ENCODE data around the gene APP. TPM values are rescaled to one million over a fixed set of nuclear protein-coding genes. Genes with fewer than 3 reads are reported as not detected.
A peak's percentile ranks its signal among the peaks of the same experiment; 100 is the strongest.

The APP gene
- total RNA-seq, 1 experiment from 2014 or later = 266 TPM

DNA sequence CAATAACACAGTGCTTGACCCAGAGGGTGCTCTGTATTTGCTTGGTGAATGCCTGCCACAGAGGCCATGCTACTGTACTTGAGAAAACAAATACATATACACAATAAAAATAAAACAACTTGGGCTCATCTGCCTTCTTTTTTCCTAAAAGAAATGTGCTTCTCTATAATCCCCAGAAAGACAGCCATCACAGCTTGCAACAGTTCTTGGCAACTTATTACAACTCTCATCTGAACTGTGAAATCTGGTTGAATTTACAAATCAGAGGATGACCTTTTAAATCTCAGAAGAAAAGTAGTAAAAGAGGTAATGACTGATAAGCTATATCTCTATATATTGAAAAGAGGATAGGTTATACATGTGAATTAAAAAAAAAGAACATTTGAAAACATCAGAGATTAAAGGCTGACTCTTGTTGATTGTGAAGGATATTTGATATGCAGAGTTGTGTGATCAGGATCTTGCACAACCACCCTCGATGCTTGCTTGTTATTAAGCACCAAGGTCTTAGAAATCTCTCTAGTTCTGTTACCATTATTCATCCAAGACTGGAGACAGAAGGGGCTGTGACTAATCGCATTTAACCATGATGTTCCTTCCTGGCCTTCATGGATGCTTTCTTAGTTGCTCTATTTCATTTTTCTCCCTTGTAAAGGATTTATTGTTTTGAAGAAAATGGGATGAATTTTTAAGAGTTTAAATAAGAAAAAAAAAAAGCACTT is 213.4 kb downstream of the APP start:
- no peak for TF ChIP-seq EZH2 (IDR thresholded peaks at IDR 0.05; ENCODE audit: low read length, unreplicated experiment)
- TF ChIP-seq, protein P1, sequence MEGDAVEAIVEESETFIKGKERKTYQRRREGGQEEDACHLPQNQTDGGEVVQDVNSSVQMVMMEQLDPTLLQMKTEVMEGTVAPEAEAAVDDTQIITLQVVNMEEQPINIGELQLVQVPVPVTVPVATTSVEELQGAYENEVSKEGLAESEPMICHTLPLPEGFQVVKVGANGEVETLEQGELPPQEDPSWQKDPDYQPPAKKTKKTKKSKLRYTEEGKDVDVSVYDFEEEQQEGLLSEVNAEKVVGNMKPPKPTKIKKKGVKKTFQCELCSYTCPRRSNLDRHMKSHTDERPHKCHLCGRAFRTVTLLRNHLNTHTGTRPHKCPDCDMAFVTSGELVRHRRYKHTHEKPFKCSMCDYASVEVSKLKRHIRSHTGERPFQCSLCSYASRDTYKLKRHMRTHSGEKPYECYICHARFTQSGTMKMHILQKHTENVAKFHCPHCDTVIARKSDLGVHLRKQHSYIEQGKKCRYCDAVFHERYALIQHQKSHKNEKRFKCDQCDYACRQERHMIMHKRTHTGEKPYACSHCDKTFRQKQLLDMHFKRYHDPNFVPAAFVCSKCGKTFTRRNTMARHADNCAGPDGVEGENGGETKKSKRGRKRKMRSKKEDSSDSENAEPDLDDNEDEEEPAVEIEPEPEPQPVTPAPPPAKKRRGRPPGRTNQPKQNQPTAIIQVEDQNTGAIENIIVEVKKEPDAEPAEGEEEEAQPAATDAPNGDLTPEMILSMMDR (conservative IDR thresholded peaks at IDR 0.05; ENCODE audit: low read depth, low read length) = no peak
- TF ChIP-seq EZH2phosphoT487 (IDR thresholded peaks at IDR 0.05; ENCODE audit: borderline replicate concordance, low read length) = no peak
- Histone ChIP-seq H3K27me3 (ENCODE audit: low read length) (no peaks in the 10 kb centered on the region), H2AFZ (ENCODE audit: low read length) (no peak overlapping the region), H3K4me3 (ENCODE audit: low read length) (no peak overlapping the region), H3K9me3 (ENCODE audit: low read length) (no peaks in the 10 kb centered on the region), H3K9me2 (replicated peaks; ENCODE audit: low read length) (no peaks in the 10 kb centered on the region), H3K79me2 (ENCODE audit: low read length) (0 out of 2 replicates have a peak, but pooled peaks cover under 1% of the 10 kb centered on the region), H3K9ac (ENCODE audit: low read length) (no peak overlapping the region), H3K4me2 (ENCODE audit: low read length) (no peak overlapping the region), H4K20me1 (ENCODE audit: low read length) (no peaks in the 10 kb centered on the region), H3K4me1 (ENCODE audit: insufficient read depth, low read length) (peaks cover 25% of the 10 kb centered on the region), H3F3A (ENCODE audit: low read length, unreplicated experiment) (peaks cover 5% of the 10 kb centered on the region), H3K36me3 (ENCODE audit: low read depth, low read length) (peaks cover 23% of the 10 kb centered on the region; the same call in 1 of the 2 replicates), H3K27ac (ENCODE audit: low read length) (no peak overlapping the region)
- intact Hi-C loops (cut with micrococcal nuclease) = no loop called here
- ATAC-seq (no peak), DNase-seq (peak; percentile 36)
- CTCF ChIA-PET = no interaction called here
- no TSS peak for BruUV-seq (replicated peaks)
- POLR2A ChIA-PET (ENCODE audit: unreplicated experiment) = no interaction called here

DNA sequence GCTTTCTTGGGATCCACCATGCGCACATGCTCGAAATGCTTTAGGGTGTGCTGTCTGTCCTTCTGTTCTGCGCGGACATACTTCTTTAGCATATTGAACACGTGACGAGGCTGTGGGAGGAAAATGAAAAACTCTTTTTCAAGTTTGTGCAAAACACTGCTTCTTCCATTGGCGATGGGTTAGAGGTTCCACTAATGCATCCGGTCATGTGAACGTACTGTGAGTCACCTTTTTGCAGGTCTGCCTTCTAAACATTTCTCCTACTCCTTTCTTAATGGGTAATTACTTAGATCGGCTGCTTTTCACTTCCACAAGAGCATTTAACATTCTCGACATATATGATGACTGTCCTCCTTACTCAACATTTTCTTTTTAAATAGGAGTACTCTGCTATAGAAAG is 214.9 kb downstream of the APP start:
- H3K9me2 ChIP-seq (replicated peaks; ENCODE audit: low read length) = no peaks in the 10 kb centered on the region
- no peak overlapping the region for H3K4me3 ChIP-seq (ENCODE audit: low read length)
- no peaks in the 10 kb centered on the region for H3K27me3 ChIP-seq (ENCODE audit: low read length)
- DNase-seq (no peak), ATAC-seq (no peak)
- intact Hi-C loops (cut with micrococcal nuclease) = no loop called here
- peaks cover 25% of the 10 kb centered on the region for H3K4me1 ChIP-seq (ENCODE audit: insufficient read depth, low read length)
- TF ChIP-seq EZH2 (IDR thresholded peaks at IDR 0.05; ENCODE audit: low read length, unreplicated experiment) (no peak), EZH2phosphoT487 (IDR thresholded peaks at IDR 0.05; ENCODE audit: borderline replicate concordance, low read length) (no peak)
- TF ChIP-seq, protein P1 (conservative IDR thresholded peaks at IDR 0.05; ENCODE audit: low read depth, low read length) = no peak
- H3K27ac ChIP-seq (ENCODE audit: low read length) = no peak overlapping the region
- no peaks in the 10 kb centered on the region for H3K79me2 ChIP-seq (ENCODE audit: low read length)
- no peaks in the 10 kb centered on the region for H4K20me1 ChIP-seq (ENCODE audit: low read length)
- H3K36me3 ChIP-seq (ENCODE audit: low read depth, low read length) = peaks cover 25% of the 10 kb centered on the region; the same call in 1 of the 2 replicates
- no peak overlapping the region for H3K4me2 ChIP-seq (ENCODE audit: low read length)
- H3K9ac ChIP-seq (ENCODE audit: low read length) = no peak overlapping the region
- H3F3A ChIP-seq (ENCODE audit: low read length, unreplicated experiment) = peaks cover 5% of the 10 kb centered on the region
- ChIA-PET POLR2A (ENCODE audit: unreplicated experiment) (no interaction called here), CTCF (no interaction called here)
- no peak overlapping the region for H2AFZ ChIP-seq (ENCODE audit: low read length)
- no peaks in the 10 kb centered on the region for H3K9me3 ChIP-seq (ENCODE audit: low read length)
- no TSS peak for BruUV-seq (replicated peaks)

DNA sequence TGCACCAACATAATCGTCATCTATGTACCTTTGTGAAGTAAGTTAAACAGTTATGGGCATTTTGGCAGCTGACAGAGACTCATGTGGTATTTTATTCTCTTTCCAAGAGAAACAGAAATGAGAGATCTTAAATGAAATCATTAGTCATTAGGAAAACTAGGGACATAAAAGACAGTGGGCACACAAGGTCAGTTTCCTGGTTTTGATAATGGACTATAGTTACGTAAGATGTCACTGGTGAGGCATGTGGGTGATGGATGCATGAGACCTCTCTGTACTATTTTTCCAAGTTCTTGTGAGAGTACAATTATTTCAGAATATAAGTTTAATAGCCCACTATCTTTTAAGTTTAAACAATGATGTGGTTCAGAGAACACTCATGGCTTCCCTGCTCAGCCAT is 216.9 kb downstream of the APP start:
- intact Hi-C loops (cut with micrococcal nuclease) = no loop called here
- peak overlapping the region; percentile 71 for H3K27ac ChIP-seq (ENCODE audit: low read length)
- CTCF ChIA-PET = no interaction called here
- H3K9ac ChIP-seq (ENCODE audit: low read length) = no peak overlapping the region
- no peaks in the 10 kb centered on the region for H3K27me3 ChIP-seq (ENCODE audit: low read length)
- no peaks in the 10 kb centered on the region for H3K9me3 ChIP-seq (ENCODE audit: low read length)
- H3F3A ChIP-seq (ENCODE audit: low read length, unreplicated experiment) = peaks cover 5% of the 10 kb centered on the region
- no peaks in the 10 kb centered on the region for H3K9me2 ChIP-seq (replicated peaks; ENCODE audit: low read length)
- DNase-seq (peak; percentile 46), ATAC-seq (peak; percentile 27)
- peak overlapping the region; percentile 4 for H3K4me2 ChIP-seq (ENCODE audit: low read length)
- peaks cover 25% of the 10 kb centered on the region; the same call in 1 of the 2 replicates for H3K36me3 ChIP-seq (ENCODE audit: low read depth, low read length)
- H2AFZ ChIP-seq (ENCODE audit: low read length) = no peak overlapping the region
- TF ChIP-seq EZH2phosphoT487 (IDR thresholded peaks at IDR 0.05; ENCODE audit: borderline replicate concordance, low read length) (no peak), EZH2 (IDR thresholded peaks at IDR 0.05; ENCODE audit: low read length, unreplicated experiment) (no peak)
- TF ChIP-seq, protein P1 (conservative IDR thresholded peaks at IDR 0.05; ENCODE audit: low read depth, low read length) = no peak
- H4K20me1 ChIP-seq (ENCODE audit: low read length) = no peaks in the 10 kb centered on the region
- no peaks in the 10 kb centered on the region for H3K79me2 ChIP-seq (ENCODE audit: low read length)
- no peak overlapping the region for H3K4me3 ChIP-seq (ENCODE audit: low read length)
- POLR2A ChIA-PET (ENCODE audit: unreplicated experiment) = no interaction called here
- peaks cover 25% of the 10 kb centered on the region for H3K4me1 ChIP-seq (ENCODE audit: insufficient read depth, low read length)
- TSS peak; percentile 3 for BruUV-seq (replicated peaks)

Data from PC-3 (cell line).